MM.1S (cell line): Measurements from ENCODE around the gene CLEC2A.
"Not testable (repeated sequence)": the region's sequence is repeated elsewhere in the genome, so short reads cannot be mapped to it uniquely, and the experiment has no call there.

Experiments
- DNase-seq: peaks from one replicate; pipeline ENCODE4 v3.0.0-alpha.2; 2015
- H2AFZ ChIP-seq: fragments of 300-600 bp; sonication (generic); 2 replicates; pipeline ENCODE4 v1.6.0; 2016; ENCODE audit warnings: antibody characterized with exemption, low read length
- H3F3A ChIP-seq: fragments of 300-600 bp; sonication (generic); 2 replicates; pipeline ENCODE4 v1.6.1; 2016; ENCODE audit warnings: mild to moderate bottlenecking, antibody characterized with exemption, low read length, moderate library complexity, mixed read lengths; ENCODE audit not compliant: insufficient read depth
- H3K27ac ChIP-seq: fragments of 300-600 bp; sonication (generic); 2 replicates; pipeline ENCODE4 v1.5.1; 2016; ENCODE audit warnings: mild to moderate bottlenecking, low read length
- H3K27me3 ChIP-seq: fragments of 300-600 bp; sonication (generic); replicated peaks from 2 replicates; pipeline ENCODE4 v1.6.0; 2016; ENCODE audit warnings: low read length; ENCODE audit not compliant: insufficient read depth
- H3K36me3 ChIP-seq: fragments of 300-600 bp; sonication (generic); replicated peaks from 2 replicates; pipeline ENCODE4 v1.6.1; 2016; ENCODE audit warnings: mild to moderate bottlenecking, low read length, mixed read lengths; ENCODE audit not compliant: insufficient read depth
- H3K4me1 ChIP-seq: fragments of 300-600 bp; sonication (generic); 2 replicates; pipeline ENCODE4 v1.6.1; 2016; ENCODE audit warnings: low read length, mixed read lengths
- H3K4me2 ChIP-seq: fragments of 300-600 bp; sonication (generic); 2 replicates; pipeline ENCODE4 v1.6.0; 2016; ENCODE audit warnings: low read depth, low read length
- H3K4me3 ChIP-seq: fragments of 300-600 bp; sonication (generic); 2 replicates; pipeline ENCODE4 v1.5.1; 2016; ENCODE audit warnings: low read length, mixed read lengths
- H3K79me2 ChIP-seq: fragments of 300-600 bp; sonication (generic); 2 replicates; pipeline ENCODE4 v1.6.1; 2016; ENCODE audit warnings: mixed run types, low read length, mixed read lengths
- H3K9ac ChIP-seq: fragments of 300-600 bp; sonication (generic); 2 replicates; pipeline ENCODE4 v1.6.1; 2016; ENCODE audit warnings: low read length, mixed read lengths
- H3K9me2 ChIP-seq: fragments of 300-600 bp; sonication (generic); replicated peaks from 2 replicates; pipeline ENCODE4 v1.6.1; 2016; ENCODE audit warnings: mild to moderate bottlenecking, low read length, mixed read lengths; ENCODE audit not compliant: insufficient read depth
- H3K9me3 ChIP-seq: fragments of 300-600 bp; sonication (generic); replicated peaks from 2 replicates; pipeline ENCODE4 v1.6.1; 2016; ENCODE audit warnings: mild to moderate bottlenecking, low read length, mixed read lengths; ENCODE audit not compliant: insufficient read depth
- H4K20me1 ChIP-seq: fragments of 300-600 bp; sonication (generic); 2 replicates; pipeline ENCODE4 v1.6.1; 2016; ENCODE audit warnings: mild to moderate bottlenecking, low read length, moderate library complexity, mixed read lengths; ENCODE audit not compliant: insufficient read depth
- CTCF ChIP-seq: fragments of 300-600 bp; sonication (generic); IDR thresholded peaks from 2 replicates; pipeline ENCODE4 v1.5.1; 2016; ENCODE audit warnings: antibody characterized with exemption, low read length, mixed read lengths
- EZH2 ChIP-seq: fragments of 300-600 bp; sonication (generic); optimal IDR thresholded peaks from 2 replicates; pipeline ENCODE3; 2017; ENCODE audit warnings: low read depth, mild to moderate bottlenecking, antibody characterized with exemption, low read length, mixed read lengths
- EZH2phosphoT487 ChIP-seq: fragments of 300-600 bp; sonication (generic); IDR thresholded peaks from 2 replicates; pipeline ENCODE4 v1.6.1; 2018; ENCODE audit warnings: antibody characterized with exemption, low read length

CLEC2A gene

GRCh38 chr12:9975614-9976013 is 43.4 kb upstream of the CLEC2A start:
- Histone ChIP-seq H2AFZ (no peak overlapping the region), H3K4me3 (no peak overlapping the region), H3K27ac (no peak overlapping the region), H4K20me1 (no peaks in the 10 kb centered on the region), H3K4me2 (no peak overlapping the region), H3K9me2 (no peaks in the 10 kb centered on the region), H3K27me3 (no peaks in the 10 kb centered on the region), H3K9ac (no peak overlapping the region), H3K9me3 (no peaks in the 10 kb centered on the region), H3K4me1 (no peaks in the 10 kb centered on the region), H3F3A (no peaks in the 10 kb centered on the region), H3K79me2 (no peaks in the 10 kb centered on the region), H3K36me3 (no peaks in the 10 kb centered on the region)
- TF ChIP-seq EZH2phosphoT487: no peak
- TF ChIP-seq CTCF: no peak
- no peak for TF ChIP-seq EZH2
- no peak for DNase-seq

GRCh38 chr12:9974731-9975130 is 42.6 kb upstream of the CLEC2A start:
- H3K36me3 ChIP-seq, H3K27me3 ChIP-seq, H2AFZ ChIP-seq: not testable (repeated sequence)

DNA sequence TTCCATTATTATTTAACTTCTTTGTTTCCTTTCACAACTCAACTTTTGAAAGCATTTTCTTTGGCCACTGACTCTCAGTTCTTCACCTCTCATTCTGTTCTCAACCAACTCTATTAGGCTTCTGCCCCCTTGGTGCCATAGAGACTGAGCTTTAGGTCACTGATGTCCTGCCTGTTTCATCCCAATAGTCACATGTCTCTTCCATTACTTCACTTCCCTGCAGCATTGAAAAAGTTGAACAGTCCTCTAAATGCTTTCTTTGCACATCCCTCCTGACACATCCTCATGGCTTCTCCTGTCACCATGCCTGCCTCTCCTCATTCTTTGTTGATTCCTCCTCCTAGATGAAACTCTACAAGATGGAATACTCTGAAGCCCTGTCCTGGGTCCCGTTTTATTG is 41.8 kb upstream of the CLEC2A start:
- Histone ChIP-seq H3K79me2 (no peaks in the 10 kb centered on the region), H4K20me1 (no peaks in the 10 kb centered on the region), H3K36me3 (no peaks in the 10 kb centered on the region), H3K27ac (no peak overlapping the region), H3K4me1 (no peaks in the 10 kb centered on the region), H3K4me2 (no peak overlapping the region), H3K27me3 (no peaks in the 10 kb centered on the region), H3K4me3 (no peak overlapping the region), H3F3A (no peaks in the 10 kb centered on the region), H3K9me3 (no peaks in the 10 kb centered on the region), H3K9me2 (no peaks in the 10 kb centered on the region), H2AFZ (no peak overlapping the region), H3K9ac (no peak overlapping the region)
- no peak for DNase-seq
- no peak for TF ChIP-seq EZH2
- no peak for TF ChIP-seq EZH2phosphoT487
- no peak for TF ChIP-seq CTCF

More at GRCh38 chr12:9974731-9975130, 42.6 kb upstream of the CLEC2A start:
- not testable (repeated sequence) for H3K4me2 ChIP-seq, H3K9ac ChIP-seq, H3K9me2 ChIP-seq, DNase-seq, H3F3A ChIP-seq, H3K4me1 ChIP-seq, H3K9me3 ChIP-seq, H3K79me2 ChIP-seq, H3K27ac ChIP-seq, H3K4me3 ChIP-seq, H4K20me1 ChIP-seq

DNA sequence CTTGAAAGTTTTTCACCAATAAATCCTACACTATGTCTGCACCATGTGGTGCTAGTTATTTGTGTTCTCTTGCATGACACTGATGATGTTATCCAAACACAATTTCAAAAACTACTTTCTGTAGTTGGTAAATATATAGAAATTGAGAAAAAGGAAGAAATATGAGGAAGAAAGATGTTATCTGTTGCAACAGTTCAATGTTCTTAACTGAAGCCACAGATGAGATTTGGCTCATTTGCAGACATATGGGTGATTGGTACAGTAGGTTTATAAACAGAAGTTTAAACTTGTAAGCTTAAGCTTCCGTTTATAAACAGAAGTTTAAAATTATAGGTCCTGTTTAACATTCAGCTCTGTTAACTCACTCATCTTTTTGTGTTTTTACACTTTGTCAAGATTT is 39.0 kb upstream of the CLEC2A start, which contains the start of gene CLEC12A:
TSS of gene CLEC12A (plus strand) at position 229 of the 400 bp plus-strand sequence. CDS start 188 bp downstream, outside the sequence.
- Histone ChIP-seq H3K27ac (no peak within 1 kb of the TSS), H3K79me2 (no peaks in the 10 kb centered on the region), H3K9ac (no peak within 1 kb of the TSS), H2AFZ (no peak within 1 kb of the TSS), H3K9me2 (no peaks in the 10 kb centered on the region), H3F3A (no peaks in the 10 kb centered on the region), H3K9me3 (no peaks in the 10 kb centered on the region), H3K4me1 (no peaks in the 10 kb centered on the region), H3K4me3 (no peak within 1 kb of the TSS), H3K4me2 (no peak within 1 kb of the TSS), H3K27me3 (no peaks in the 10 kb centered on the region), H3K36me3 (no peaks in the 10 kb centered on the region), H4K20me1 (no peaks in the 10 kb centered on the region)
- TF ChIP-seq EZH2phosphoT487 (no peak), CTCF (no peak), EZH2 (no peak)
- no peak for DNase-seq
